NCI-H524 (cell line): Measurements from ENCODE around the gene ARHGAP32.
"Not testable (repeated sequence)": the region's sequence is repeated elsewhere in the genome, so short reads cannot be mapped to it uniquely, and the experiment has no call there.

ENCODE experiments used
- DNase-seq, 2 experiments: peaks; one replicate each; lab custom pipeline; 2025; lab: John Stamatoyannopoulos, UW

Gene ARHGAP32

DNA sequence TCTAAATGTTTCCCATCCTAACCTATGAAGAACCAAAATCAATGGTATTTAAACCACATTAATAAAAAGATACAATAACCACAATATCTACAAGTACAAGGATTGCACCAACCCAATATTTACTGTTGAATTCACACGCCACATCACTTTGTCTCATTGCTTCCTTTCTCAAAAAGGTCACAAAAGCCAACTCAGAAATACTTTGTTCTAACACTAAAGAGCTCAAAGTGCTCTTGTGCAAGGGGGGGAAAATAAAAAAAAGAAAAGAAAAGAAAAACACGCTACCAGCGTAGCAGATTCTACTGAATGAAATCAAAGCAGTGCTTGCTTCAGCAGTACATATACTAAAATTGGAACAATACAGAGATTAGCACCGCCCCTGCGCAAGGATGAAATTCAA is 10.5 kb upstream of the ARHGAP32 start:
- DNase-seq, result no peak

DNA sequence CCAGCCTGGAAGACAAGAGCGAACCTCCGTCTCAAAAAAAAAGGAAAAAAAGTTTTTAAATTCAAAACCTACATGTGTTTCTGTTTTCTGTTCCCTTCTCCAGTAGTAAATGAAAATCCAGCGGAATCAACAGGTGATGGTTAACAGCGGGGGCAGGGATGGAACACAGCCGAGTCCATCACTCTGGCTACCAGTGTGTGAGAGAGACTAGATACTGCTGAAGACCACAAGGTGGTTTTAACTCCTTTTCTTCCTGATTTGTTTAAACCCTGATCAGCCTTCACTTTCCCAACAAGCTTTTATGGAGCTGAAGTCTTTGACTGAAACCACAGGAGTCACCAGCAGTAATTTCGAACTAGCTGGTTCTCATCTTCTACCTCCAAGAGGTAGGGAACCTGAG is 3.6 kb upstream of the ARHGAP32 start:
- DNase-seq, result no peak

DNA sequence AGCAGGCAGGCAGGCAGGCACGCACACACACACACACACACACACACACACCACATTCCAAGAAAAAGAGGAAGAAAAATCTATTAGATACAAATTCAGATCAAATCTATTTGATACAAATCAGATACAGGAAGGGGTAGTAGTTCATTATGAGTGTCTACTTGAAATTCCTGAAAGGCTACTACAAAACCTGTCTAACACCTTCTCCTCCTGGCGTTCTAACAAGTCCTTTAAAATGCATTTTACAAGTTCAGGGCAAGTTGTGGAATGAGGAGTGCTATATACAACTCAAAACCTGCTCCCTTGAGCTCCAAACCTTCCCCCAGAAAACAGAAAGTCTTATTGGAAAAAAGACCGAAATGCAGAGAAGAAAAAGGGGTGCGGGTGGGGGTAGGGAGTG is 476 bp downstream of the ARHGAP32 start:
- no peak for DNase-seq

DNA sequence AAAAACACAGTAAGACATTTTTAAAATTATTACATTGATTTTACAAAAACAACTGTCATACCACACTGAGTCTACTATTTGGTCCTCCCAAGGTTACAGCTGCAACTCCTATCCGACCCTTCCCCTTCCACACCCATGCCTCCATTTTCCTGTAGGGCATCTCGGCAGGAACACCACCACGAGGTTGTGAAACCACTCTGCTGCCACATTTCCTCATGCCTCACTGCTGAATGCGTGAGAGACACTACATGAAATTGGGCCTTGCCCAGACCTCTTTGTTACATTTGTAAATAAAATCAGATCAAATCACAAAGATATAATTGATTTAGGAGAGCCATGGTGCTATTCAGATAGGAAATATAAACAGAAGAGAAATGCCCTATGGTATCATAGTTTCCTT is 2.0 kb downstream of the ARHGAP32 start:
- no peak for DNase-seq

DNA sequence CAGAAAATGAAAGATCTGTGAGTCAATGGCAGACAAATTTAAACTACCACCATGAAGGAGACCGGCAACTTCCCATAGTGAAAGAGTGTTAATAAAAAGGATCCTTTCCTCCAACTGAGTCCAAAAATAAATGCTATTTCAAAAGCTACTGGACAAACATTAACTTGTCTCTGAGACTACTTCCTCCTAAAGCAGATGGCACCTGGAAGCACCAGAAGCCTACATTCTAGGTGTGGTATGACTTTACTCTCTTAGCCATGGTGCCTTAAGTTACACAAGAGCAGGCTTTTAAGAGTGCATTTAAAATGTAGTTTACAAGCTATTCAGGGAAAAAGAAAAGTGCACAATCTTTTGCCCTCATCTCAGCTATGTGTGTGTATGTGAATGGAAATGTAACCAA is 2.5 kb downstream of the ARHGAP32 start:
- no peak for DNase-seq

DNA sequence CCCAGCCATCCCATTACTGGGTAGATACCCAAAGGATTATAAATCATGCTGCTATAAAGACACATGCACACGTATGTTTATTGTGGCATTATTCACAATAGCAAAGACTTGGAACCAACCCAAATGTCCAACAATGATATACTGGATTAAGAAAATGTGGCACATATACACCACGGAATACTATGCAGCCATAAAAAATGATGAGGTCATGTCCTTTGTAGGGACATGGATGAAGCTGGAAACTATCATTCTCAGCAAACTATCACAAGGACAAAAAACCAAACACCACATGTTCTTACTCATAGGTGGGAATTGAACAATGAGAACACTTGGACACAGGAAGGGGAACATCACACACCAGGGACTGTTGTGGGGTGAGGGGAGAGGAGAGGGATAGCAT is 7.0 kb downstream of the ARHGAP32 start:
- DNase-seq, result not testable (repeated sequence)

DNA sequence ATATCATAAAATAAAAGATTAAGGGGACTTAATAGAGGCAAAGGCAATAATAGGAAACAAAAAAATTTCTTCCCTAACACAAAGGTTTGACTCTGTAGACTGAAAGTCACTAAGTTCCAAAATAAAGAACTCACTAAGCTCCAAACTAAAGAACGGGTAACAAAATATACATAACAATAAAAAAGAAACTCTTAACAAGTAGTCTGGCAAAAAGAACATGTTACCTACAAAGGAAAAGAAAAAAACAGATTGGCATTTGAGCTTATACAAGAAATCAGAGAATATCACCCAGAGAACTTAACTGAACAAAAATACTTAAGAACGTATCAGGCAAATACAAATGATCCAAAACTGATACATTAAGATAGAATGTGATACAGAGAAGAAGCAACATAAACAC is 7.5 kb downstream of the ARHGAP32 start:
- no peak for DNase-seq

DNA sequence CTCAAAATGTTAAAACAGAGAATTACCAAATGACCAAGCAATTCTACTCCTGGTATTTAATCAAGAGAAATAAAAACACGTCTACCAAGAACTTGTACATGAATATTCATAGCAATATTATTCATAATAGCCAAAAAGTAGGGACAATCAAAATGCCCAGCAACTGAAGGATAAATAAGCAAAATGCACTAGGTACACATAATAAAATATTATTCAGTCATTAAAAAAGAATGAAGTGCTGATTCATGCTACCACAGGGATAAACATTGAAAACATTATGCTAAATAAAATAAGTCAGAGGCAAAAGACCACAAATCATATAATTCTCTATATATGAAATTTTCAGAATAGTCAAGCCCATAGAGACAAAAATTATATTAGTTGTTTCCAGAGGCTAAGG is 24.8 kb downstream of the ARHGAP32 start:
- DNase-seq, result no peak

DNA sequence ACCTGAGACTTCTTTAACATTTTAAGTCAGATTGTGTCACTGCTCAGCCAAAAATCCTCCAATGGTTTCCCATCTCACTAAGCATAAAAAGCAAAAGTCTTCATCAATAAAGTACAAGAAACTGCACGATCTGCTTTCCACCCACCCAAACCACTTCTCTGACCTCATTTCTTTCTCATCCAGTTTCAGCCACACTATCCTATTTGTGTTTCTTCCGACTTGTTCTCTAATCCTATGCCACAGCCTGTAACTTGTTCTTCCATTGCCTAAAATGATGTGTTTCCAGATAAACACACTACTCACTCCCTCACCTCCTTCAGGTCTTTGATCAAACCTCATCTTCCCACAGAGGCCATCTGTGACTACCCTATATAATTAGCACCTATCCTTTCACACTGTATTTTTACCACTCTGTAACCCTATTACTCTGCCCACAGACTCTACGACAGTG is 28.4 kb downstream of the ARHGAP32 start:
- DNase-seq, result no peak

DNA sequence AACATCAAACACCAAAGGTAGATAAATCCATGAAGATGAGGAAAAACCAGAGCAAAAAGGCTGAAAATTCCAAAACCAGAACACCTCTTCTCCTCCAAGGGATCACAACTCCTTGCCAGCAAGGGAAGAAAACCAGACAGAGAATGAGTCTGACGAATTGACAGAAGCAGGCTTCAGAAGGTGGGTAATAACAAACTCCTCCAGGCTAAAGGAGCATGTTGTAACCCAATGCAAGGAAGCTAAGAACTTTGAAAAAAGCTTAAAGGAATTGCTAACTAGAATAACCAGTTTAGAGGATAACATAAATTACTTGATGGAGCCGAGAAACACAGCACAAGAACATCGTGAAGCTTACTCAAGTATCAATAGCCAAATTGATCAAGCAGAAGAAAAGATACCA is 35.0 kb downstream of the ARHGAP32 start:
- DNase-seq, result not testable (repeated sequence)

DNA sequence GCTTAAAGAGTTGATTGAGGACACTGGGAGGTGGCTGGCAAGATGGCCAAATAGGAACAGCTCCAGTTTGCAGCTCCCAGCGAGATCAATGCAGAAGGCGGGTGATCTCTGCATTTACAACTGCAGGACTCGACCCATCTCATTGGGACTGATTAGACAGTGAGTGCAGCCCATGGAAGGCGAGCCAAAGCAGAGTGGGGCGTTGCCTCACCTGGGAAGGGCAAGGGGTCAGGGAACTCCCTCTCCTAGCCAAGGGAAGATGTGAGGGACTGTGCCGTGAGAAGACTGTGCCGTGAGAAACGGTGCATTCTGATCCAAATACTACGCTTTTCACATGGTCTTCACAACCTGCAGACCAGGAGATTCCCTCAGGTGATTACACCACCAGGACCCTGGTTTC is 36.4 kb downstream of the ARHGAP32 start:
- no peak for DNase-seq

DNA sequence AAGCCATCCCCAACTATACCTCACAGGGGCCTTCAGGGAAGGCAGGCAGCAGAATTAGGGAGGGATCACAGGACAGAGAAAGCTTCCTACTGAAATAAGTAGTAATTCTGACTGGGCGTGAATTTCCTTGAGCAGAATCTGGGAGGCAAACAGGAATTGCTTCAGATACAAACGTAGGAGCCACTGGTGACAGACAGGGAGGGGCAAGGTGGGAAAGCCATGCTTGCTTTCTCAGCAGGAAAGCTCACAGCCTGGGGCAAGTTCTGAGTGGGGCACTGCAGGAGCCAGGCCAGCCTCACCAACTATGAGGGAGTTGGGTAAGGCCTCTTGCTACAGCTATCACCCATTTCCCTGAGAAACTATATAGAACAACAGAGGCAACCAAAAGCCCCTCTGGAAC is 43.6 kb downstream of the ARHGAP32 start:
- DNase-seq, result no peak

DNA sequence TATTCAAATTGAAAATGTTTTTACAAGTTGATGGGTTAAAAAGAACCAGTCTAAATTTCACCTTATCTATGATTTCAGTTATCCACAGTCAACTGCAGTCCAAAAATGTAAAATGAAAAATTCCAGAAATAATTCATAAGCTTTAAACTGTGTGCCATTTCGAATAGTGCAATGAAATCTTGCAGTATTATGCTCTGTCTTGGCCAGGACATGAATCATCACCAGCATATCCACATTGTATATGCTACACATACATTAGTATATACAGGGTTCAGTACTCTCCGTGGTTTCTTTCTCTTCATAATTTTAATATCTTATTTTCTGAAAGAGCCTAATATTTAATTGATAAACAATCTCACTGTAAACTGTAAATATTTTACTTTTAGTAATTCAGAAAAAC is 45.9 kb downstream of the ARHGAP32 start:
- DNase-seq, result no peak

DNA sequence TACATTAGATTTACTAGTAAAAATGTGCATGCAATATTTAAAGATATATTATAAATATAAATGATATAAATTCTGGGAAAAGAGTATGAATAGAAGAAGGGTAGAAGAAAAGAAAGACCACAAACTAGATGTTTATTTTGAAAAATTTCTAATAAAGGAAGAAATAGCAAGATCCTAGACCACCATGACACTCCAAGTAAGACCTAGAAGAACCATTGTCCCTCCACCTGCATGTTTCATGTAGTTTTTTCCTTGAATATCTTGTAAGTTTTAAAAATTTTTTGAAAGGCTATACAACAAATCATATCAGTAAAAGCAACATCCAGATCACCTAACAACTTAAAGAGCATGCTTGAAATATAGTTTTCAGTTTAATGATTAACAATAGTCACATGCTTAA is 46.8 kb downstream of the ARHGAP32 start:
- DNase-seq, result no peak

DNA sequence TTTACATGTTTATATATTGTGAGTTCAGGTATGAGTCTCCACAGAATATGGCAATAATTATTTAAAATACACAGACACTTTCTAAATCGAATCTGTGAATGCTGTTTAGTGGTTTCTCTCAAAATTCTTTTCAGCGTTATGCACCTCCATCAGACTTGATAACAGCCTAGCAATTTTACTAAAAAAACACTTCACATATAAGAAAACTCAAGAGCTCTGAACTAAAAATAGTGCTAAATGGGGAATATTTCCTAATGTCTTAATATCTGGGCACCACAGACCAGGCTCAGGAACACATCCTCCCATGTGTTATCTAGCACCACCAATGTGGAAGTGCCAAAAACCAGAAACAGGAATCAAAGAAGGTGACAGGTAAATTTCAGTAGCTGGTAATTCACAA is 47.9 kb downstream of the ARHGAP32 start:
- no peak for DNase-seq

DNA sequence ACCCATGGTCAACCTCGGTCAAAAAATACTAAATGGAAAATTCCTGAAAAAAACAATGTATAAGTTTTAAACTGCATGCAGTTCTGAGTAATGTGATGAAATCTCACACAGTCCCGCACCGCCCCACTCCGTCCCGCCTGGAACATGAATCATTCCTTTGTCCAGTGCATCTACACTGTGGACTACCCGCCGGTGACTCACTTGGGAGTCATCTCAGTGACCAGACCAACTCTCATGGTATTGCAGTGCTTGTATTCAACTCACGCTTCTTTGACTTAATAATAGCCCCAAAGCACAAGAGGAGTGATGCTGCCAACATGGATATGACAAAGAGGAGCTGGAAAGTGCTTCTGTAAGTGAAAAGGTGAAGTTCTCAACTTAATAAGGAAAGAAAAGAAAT is 48.8 kb downstream of the ARHGAP32 start:
- no peak for DNase-seq

DNA sequence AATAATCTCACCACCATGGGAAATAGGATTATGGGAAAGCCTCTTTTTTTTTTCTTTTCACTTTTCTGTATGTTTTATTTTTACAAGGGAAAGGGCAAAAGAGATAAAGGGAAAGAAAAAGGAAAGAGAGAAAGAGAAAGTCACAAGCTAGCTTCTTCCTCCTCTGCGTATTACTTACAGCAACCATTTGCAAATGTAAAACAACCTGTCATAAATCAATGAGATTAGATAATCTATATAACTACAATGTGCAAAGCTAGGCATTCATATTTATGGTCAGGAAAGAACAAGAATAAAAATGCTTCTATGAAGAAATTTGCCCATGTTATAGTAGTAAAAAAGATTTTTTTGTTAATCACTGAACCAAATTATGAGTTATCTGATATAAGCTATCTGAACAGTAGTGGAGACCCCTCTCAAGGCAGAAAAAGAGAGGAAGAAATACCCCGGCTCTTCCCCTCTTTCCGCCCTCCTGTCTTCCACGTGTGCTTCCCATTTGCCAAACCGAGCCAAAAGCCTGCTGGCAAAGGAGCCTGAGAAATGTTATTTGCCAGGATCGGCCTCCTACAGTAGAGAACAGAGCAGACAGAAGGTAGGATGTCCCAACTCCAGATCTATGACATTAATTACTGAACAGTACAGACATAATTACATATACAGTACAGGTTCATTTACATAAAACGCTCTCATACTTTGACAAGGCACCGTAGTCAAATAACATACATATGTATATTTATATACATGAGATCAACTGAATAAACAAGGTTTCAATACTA is 50.2 kb downstream of the ARHGAP32 start:
- DNase-seq, result no peak

DNA sequence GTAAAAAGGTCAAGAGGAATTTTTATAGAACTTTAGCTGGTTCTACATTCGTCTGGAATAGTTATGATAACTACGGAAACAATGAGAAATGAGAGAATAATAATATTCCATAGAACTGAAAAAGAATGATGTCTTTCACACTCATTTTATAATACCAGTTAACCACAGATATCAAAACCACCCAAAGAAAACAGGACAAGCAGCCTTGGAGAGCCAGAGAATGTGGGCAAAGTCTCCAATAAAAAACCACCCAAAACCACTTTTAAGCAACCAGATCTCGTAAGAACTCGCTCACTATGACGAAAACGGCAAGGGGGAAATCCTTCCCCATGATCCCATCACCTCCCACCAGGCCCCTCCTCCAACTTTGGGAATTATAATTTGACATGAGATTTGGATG is 60.8 kb downstream of the ARHGAP32 start:
- no peak for DNase-seq

DNA sequence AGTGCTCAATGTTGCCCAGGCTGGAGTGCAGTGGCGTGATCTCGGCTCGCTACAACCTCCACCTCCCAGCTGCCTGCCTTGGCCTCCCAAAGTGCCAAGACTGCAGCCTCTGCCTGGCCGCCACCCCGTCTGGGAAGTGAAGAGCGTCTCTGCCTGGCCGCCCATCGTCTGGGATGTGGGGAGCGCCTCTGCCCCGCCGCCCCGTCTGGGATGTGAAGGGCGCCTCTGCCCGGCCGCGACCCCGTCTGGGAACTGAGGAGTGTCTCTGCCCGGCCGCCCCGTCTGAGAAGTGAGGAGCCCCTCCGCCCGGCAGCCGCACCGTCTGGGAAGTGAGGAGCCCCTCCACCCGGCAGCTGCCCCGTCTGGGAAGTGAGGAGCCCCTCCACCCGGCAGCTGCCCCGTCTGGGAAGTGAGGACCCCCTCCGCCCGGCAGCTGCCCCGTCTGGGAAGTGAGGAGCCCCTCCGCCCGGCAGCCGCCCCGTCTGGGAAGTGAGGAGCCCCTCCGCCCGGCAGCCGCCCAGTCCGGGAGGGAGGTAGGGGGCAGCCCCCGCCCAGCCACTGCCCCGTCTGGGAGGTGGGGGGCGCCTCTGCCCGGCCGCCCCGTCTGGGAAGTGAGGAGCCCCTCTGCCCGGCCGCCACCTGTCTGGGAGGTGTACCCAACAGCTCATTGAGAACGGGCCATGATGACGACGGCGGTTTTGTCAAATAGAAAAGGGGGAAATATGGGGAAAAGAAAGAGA is 63.1 kb downstream of the ARHGAP32 start:
- not testable (repeated sequence) for DNase-seq

DNA sequence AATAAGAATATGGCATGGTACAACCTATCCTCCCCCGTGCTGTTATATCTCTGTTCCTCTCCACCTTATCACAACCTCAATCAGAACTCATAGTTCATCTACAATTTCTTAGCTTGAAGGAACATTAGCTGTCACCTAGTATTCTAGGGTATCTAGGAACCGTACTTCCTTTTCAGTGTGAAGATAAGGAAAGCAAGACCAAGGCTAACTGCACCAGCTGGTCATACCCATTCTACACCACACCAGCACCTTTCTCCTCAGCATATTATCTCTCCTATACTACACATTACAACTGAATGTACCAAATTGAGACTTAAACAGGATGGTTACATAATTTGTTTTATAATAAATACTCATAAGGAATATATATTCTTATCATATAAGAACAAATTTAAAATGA is 73.1 kb downstream of the ARHGAP32 start:
- no peak for DNase-seq

DNA sequence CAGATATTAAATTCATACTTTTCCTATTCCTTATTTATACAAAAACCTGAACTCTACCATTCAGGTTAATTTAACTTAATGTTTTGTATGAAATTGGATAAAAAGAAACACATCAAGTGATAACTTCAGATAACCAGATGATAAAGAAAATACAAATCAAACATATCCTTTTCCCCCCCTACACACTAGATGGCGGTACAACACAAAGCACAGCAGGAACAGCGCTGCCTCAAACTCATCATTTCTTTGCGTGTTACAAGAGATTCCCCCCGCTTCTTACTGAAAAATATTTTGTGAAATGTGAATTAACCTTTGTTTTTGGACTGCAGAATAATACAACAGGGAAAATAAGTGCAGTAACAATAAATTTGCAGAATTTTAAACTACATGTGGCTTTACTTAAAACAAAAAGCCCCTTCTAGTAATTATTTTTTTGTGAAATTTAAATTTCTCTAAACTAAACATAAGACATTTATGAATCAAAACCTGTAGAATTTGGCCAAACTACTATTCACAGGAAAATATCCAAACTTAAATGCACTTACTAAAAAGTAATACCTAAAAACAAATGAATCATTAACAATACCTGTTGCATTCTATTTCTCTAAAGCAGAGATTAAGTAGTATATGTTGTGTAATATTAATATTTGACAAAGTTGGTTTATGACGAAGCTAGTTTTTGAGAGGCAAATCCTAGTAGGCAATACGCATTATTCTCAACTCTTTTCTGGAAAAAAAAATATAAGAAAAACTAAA is 74.4 kb downstream of the ARHGAP32 start:
- peak; percentile 12 to 61 for DNase-seq

DNA sequence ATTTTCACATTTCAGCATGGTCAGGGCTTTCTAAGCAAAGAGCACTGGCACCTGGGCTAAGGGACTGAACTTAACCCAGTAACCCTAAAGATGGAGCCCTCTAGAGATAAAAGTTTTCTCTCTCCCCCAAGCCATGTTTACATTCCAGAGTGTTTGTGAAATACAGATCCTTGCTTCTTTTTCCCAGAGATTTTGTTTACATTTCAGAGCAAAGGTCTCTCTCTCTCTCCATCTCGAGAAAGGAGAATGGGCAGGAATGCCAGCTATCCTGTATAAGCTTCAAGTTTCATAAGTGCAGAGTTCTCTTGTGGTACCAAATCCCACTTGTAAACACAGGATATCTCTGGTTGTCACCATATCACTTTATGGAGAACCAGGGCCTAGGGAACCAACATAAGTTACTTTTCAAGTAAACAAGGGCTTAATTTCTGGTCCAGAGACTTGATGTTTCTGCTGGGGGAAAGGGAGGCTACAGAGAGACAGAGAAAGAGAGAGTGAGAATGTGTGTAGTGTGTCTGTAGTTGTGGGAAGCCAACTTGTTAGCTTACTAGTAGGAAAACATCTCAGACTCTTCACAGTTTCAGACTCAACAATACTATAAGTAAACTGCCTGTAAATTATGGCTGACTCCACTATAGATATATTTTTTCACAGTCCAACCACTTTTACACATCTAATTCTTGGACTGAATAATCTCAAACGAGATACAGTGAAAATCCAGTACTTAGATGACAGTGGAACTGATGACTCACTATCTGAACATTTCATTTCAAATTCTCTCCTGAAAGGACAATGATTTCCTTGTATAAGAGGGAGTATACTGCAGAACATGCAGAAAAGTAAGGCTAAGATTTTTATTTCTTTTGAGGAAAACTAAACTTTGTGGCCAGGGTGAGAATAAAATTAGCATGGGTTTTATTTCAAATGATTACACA is 76.2 kb downstream of the ARHGAP32 start:
- DNase-seq, result no peak
